Loucy (cell line): ENCODE measurements around the gene FREM2.

ENCODE experiments used
- CTCF ChIP-seq: fragments of 200-600 bp; sonication (generic); conservative IDR thresholded peaks from 2 replicates; pipeline ENCODE4 v1.5.1; 2014; ENCODE audit warnings: mild to moderate bottlenecking, antibody characterized with exemption, low read length
- EZH2phosphoT487 ChIP-seq: fragments of 200-600 bp; IDR thresholded peaks from 2 replicates; pipeline ENCODE4 v1.6.1; 2018; ENCODE audit warnings: antibody characterized with exemption, mild to moderate bottlenecking, moderate library complexity, borderline replicate concordance

DNA sequence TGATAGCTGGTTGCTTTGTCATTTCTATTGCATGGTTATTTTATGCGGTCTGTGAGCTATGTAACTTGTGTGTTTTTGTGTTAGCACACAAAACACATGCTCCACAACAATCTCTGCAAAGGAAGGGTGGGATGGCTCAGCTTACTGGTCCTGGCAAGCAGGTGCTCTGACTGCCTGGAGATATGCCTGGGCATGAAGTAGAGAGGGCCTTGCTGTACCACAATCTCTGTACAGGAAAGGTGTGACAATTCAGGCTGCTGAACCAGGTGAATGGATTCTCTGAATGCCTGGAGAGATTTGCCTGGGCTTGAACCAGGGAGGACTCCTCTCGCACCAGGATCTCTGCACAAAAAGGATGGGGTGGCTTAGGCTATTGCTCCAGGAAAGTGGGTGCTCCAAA, 234.2 kb downstream of the FREM2 start:
- TF ChIP-seq CTCF: no peak
- TF ChIP-seq EZH2phosphoT487: no peak
